NCI-H2107 (cell line): ENCODE data around the gene TMEM225B.
"Not testable (repeated sequence)": the region's sequence is repeated elsewhere in the genome, so short reads cannot be mapped to it uniquely, and the experiment has no call there.

Source experiments
- DNase-seq: peaks from one replicate; lab custom pipeline; 2025; lab: John Stamatoyannopoulos, UW

TMEM225B gene

GRCh38 chr7:99657879-99658278 lies 59.8 kb downstream of the TMEM225B start:
- not testable (repeated sequence) for DNase-seq
